Ovary (tissue), 3 donors: Measurements from ENCODE around the gene PLCH2.

ENCODE experiments used
- CTCF ChIP-seq, 3 donors: fragments of 450-650 bp in 2 of 3; fragments of 200-600 bp in 1 of 3; IDR thresholded peaks; one replicate each; pipeline versions ENCODE4 v1.5.1 to v1.8.0; 2016 to 2022; ENCODE audit warnings: antibody characterized with exemption in 3 of 3, mild to moderate bottlenecking in 1 of 3
- POLR2A ChIP-seq: fragments of 450-650 bp; IDR thresholded peaks from one replicate; pipeline ENCODE4 v1.6.1; 2017; ENCODE audit warnings: antibody characterized with exemption, mild to moderate bottlenecking, moderate library complexity
- donor health status: DM: no; HTN: no; CAD: no.

- no peak for TF ChIP-seq POLR2A
- no peak for TF ChIP-seq CTCF (IDR thresholded peaks at IDR 0.05)
Observed at GRCh38 chr1:2439369-2439768, 36.7 kb upstream of the PLCH2 start.
